ENCODE data around the gene PPP2R2C. TPM values are rescaled to one million over a fixed set of nuclear protein-coding genes. Genes with fewer than 3 reads are reported as not detected.

The PPP2R2C gene
- total and polyA plus RNA-seq, 2 of the 4 experiments (the other 2 are of a cell fraction): 0.03 TPM; not detected in 1

GRCh38 chr4:6498511-6499237 is 26.3 kb upstream of the PPP2R2C start:
- H3K14ac ChIP-seq (replicated peaks; ENCODE audit: low read depth, low read length): no peak overlapping the region
- H3K79me1 ChIP-seq (ENCODE audit: low read depth in 1 of 2, low read length in 2 of 2): no peaks in the 10 kb centered on the region
- H2AK9ac ChIP-seq (replicated peaks; ENCODE audit: low read depth, low read length, poor library complexity): no peak overlapping the region
- no peak overlapping the region for H2AK5ac ChIP-seq (ENCODE audit: low read depth, low read length)
- H3K23ac ChIP-seq (ENCODE audit: low read depth, low read length): no peak overlapping the region
- H3K27ac ChIP-seq (ENCODE audit: insufficient read depth, low read length): no peak overlapping the region
- no peak overlapping the region for H4K91ac ChIP-seq (ENCODE audit: insufficient read depth, low read depth, low read length)
- H2BK20ac ChIP-seq (ENCODE audit: low read depth, low read length): no peak overlapping the region
- no peak overlapping the region for H3K18ac ChIP-seq (ENCODE audit: low read depth, low read length)
- H4K20me1 ChIP-seq (ENCODE audit: insufficient read depth, low read length): no peaks in the 10 kb centered on the region
- intact Hi-C loops (cut with micrococcal nuclease): no loop called here
- no CpG with 5 or more reads among the region's 11 CpGs for WGBS, 2 experiments (ENCODE audit: extremely low coverage in 2 of 2, insufficient read length in 1 of 2)
- H3K4me3 ChIP-seq (ENCODE audit: insufficient read depth, low read depth, low read length): no peak overlapping the region
- H2AFZ ChIP-seq (replicated peaks; ENCODE audit: low read length, poor library complexity): no peak overlapping the region
- H3K36me3 ChIP-seq (ENCODE audit: control insufficient read depth, insufficient read depth, low read length): no peaks in the 10 kb centered on the region
- H3K4me2 ChIP-seq (ENCODE audit: low read depth, low read length): no peak overlapping the region
- H3K9me1 ChIP-seq (ENCODE audit: insufficient read depth, low read length): no peaks in the 10 kb centered on the region
- no peaks in the 10 kb centered on the region for H3K4me1 ChIP-seq (ENCODE audit: control insufficient read depth, insufficient read depth, low read length)
- ATAC-seq (ENCODE audit: low read depth) (no peak), DNase-seq (no peak)
- ChIA-PET CTCF (no interaction called here), POLR2A (ENCODE audit: unreplicated experiment) (no interaction called here)
- no peak for TF ChIP-seq CEBPB (IDR thresholded peaks at IDR 0.05; ENCODE audit: low read depth, low read length)
- TF ChIP-seq SMC3 (IDR thresholded peaks at IDR 0.05; ENCODE audit: low read depth, low read length): no peak
- no peak for TF ChIP-seq CTCF (conservative IDR thresholded peaks at IDR 0.05; ENCODE audit: low read depth, low read length)
- TF ChIP-seq CHD1 (IDR thresholded peaks at IDR 0.05; ENCODE audit: low read depth, low read length): no peak
- TF ChIP-seq RAD21 (IDR thresholded peaks at IDR 0.05; ENCODE audit: low read length): no peak
- TF ChIP-seq RCOR1 (IDR thresholded peaks at IDR 0.05; ENCODE audit: insufficient replicate concordance, low read length): no peak
- no peak for TF ChIP-seq NFE2L2 (IDR thresholded peaks at IDR 0.05; ENCODE audit: low read depth, low read length)
- TF ChIP-seq USF2 (IDR thresholded peaks at IDR 0.05; ENCODE audit: low read depth, low read length): no peak
- TF ChIP-seq MXI1 (IDR thresholded peaks at IDR 0.05; ENCODE audit: borderline replicate concordance, low read depth, low read length): no peak
- no peak for TF ChIP-seq FOS (IDR thresholded peaks at IDR 0.05; ENCODE audit: low read depth, low read length)
- TF ChIP-seq RFX5 (IDR thresholded peaks at IDR 0.05; ENCODE audit: low read depth, low read length): no peak
- TF ChIP-seq BHLHE40 (IDR thresholded peaks at IDR 0.05; ENCODE audit: low read depth, low read length): no peak
- TF ChIP-seq ELK1 (IDR thresholded peaks at IDR 0.05; ENCODE audit: borderline replicate concordance, low read depth, low read length): no peak
- TF ChIP-seq POLR2A (IDR thresholded peaks at IDR 0.05; ENCODE audit: low read depth, low read length): no peak
- TF ChIP-seq MAZ (IDR thresholded peaks at IDR 0.05; ENCODE audit: borderline replicate concordance, low read depth, low read length): no peak
- TF ChIP-seq MAFK (IDR thresholded peaks at IDR 0.05; ENCODE audit: low read depth, low read length): no peak
- dilution Hi-C loops (cut with HindIII; ENCODE audit: low sequenced_read_pairs, unreplicated experiment): no loop called here
- in situ Hi-C loops (cut with MboI; ENCODE audit: low sequenced_read_pairs): no loop called here
- no peak overlapping the region for H3K4ac ChIP-seq (ENCODE audit: low read depth, low read length)
- H4K8ac ChIP-seq (ENCODE audit: low read depth in 2 of 2, low read length in 2 of 2): no peak overlapping the region
- no peak overlapping the region for H3K9ac ChIP-seq (ENCODE audit: low read depth, low read length)
- no peak overlapping the region for H4K5ac ChIP-seq (ENCODE audit: low read depth, low read length)
- no peak overlapping the region for H3K56ac ChIP-seq (ENCODE audit: extremely low read depth, insufficient read depth, low read length)
- no TSS peak for BruUV-seq (replicated peaks)
- H2BK120ac ChIP-seq (ENCODE audit: low read depth, low read length): no peak overlapping the region
- no peaks in the 10 kb centered on the region for H3K9me3 ChIP-seq (ENCODE audit: control insufficient read depth, insufficient read depth, low read length)
- peaks cover 3% of the 10 kb centered on the region; the same call in 1 of the 2 replicates for H3K27me3 ChIP-seq (ENCODE audit: control insufficient read depth, insufficient read depth, low read length)
- H2BK15ac ChIP-seq (ENCODE audit: low read depth, low read length): no peak overlapping the region
- no peak overlapping the region for H2BK5ac ChIP-seq (ENCODE audit: low read depth, low read length, poor library complexity, severe bottlenecking)

Data from IMR-90 (cell line).